GM19025 (cell line): ENCODE results near the gene F2RL2.
"Not testable (repeated sequence)": the region's sequence is repeated elsewhere in the genome, so short reads cannot be mapped to it uniquely, and the experiment has no call there.

Experiments
- ATAC-seq: cut with Tn5 transposase; IDR thresholded peaks from one replicate; pipeline ENCODE4 v1.9.1; 2021; ENCODE audit warnings: mild to moderate bottlenecking, low read depth, moderate library complexity; ENCODE audit not compliant: unreplicated experiment

Gene F2RL2

DNA sequence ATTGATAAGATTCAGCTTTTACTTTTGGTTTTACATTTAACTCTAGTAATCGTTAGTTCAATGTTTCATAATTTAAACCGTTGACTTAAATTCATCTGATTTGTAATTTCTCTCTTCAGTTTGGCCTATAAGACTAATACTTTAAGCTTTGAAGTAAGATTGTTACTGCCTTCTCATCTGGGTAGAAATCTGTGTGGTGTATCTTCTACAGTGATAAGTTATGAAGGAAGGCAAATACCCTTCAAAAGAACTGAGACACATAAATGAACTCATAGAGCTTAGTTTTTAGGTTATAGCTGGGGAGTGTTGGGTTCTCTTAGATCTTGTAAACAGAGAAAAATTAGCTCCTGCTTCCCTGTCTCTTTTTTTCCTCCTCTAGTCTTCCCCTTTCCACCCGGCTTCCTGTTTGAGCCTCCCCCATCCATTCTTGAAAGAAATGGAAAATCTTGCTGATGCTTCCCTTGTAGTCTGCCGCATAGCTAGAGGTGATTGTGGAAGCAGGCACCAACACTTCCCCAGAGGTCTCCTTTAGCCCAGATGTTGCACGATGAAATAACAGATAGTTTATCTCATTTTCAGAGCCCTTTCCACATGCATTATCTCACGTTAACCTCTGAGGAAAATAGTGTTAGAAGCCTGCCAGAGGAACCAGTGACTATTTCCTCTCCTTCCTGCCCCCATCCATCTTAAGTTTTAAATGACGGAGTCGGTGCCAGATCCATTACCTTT lies 2.0 kb upstream of the F2RL2 start:
- ATAC-seq: no peak

GRCh38 chr5:76622076-76622475 lies 1.1 kb downstream of the F2RL2 start:
- no peak for ATAC-seq

GRCh38 chr5:76620166-76620565 lies 3.0 kb downstream of the F2RL2 start:
- ATAC-seq: no peak

DNA sequence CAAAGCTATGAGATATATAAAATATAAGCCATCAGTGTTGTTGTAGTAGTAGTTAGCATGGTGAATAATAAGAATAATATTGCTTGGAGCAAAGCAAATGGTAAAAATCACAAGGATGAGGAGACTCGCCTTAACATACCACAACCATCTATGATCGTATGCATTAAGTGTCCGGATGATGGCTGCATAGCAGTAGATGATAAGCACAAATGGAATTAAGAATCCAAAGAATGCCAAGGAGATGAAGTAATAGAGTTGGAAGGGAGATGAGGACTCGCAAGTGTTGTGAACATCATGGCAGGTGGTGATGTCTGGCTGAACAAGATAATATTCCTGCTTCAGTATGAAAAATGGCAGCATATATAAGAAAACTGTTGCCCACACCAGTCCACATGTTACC lies 5.5 kb downstream of the F2RL2 start:
- ATAC-seq: no peak

DNA sequence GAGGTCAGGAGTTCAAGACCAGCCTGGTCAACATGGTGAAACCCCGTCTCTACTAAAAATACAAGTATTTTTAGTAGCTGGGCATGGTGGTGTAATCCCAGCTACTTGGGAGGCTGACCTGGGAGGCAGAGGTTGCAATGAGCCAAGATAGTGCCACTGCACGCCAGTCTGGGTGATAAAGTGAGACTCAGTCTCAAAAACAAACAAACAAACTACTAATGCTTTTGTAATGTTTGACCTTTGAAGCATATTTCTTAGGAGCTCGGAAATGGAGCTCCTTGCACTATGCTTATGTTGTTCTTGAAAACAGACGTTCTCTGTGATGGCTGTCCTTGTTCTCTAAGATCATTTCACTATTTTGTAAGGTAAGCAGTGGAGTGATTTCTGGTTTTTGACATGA lies 6.0 kb downstream of the F2RL2 start:
- no peak for ATAC-seq

GRCh38 chr5:76616206-76616605 lies 7.0 kb downstream of the F2RL2 start:
- no peak for ATAC-seq

GRCh38 chr5:76615759-76616158 lies 7.4 kb downstream of the F2RL2 start:
- no peak for ATAC-seq

GRCh38 chr5:76612942-76613341 lies 10.3 kb downstream of the F2RL2 start:
- no peak for ATAC-seq

- no peak for ATAC-seq
Measured at GRCh38 chr5:76610196-76610595, 13.0 kb downstream of the F2RL2 start.

DNA sequence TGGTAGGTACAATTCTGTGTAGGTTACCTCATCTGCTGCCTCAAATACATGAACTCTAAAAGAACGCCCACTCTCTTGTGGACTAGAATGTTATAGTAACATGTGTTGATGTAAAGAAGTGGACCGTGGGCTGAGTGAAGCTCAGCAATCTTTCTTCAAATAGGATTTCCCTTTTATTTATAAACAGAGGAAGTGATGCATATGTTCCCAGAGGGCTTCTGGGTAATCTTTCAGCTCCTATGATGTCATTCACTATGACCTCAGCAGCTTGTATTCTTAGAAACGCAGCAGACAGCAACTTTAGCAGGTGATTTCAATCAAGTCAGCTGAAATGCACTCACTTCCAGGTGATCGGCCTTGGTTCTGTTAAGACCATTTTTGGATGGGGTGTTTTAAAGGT lies 14.4 kb downstream of the F2RL2 start:
- ATAC-seq: no peak

- no peak for ATAC-seq
Measured at GRCh38 chr5:76607353-76607871, 15.8 kb downstream of the F2RL2 start.

DNA sequence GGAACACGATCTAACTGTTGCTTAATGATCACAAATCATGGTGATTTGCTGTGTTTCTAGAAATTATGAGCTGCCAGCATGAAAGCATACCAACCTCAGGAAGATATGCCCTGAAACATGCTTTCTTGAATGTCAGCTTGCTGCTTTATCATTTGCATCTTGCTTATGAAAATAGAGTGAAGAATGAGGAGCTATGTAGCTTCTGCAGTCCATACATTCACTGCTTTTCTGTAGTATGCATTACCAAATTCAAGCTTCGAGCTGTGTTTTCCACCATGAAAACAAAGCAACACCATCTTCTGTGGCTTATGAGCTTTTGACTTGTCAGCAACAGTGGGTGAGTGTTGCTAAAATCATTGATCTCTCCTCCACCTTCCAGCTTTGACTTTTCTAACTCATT lies 16.5 kb downstream of the F2RL2 start:
- ATAC-seq: no peak

DNA sequence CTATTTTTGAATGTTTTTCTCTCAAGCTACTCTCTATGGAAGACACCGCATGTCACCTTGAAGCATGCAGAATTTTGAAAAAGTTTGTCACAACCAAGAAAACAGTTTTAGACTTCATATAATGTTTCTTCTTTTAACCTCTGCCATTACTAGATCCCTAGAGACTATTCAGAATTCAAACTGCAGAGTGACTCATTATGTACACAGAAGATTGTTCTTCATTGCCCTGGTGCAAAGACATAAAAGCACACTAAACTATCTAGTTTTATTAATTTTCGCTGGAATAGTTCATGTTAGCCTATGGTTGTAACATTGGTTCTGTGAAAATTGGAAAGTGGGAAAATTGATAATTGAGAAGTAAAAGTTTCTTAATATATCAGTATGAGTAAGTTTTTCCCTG lies 18.4 kb downstream of the F2RL2 start:
- ATAC-seq: no peak

DNA sequence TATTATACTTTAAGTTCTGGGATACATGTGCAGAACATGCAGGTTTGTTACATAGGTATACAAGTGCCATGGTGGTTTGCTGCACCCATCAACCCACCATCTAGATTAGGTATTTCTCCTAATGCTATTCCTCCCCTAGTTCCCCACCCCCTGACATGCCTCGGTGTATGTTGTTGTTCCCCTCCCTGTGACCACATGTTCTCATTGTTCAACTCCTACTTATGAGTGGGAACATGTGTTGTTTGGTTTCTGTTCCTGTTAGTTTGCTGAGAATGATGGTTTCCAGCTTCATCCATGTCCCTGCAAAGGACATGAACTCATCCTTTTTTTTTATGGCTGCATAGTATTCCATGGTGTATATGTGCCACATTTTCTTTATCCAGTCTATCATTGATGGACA lies 19.2 kb downstream of the F2RL2 start:
- ATAC-seq: not testable (repeated sequence)

GRCh38 chr5:76602094-76602726 lies 21.0 kb downstream of the F2RL2 start:
- ATAC-seq: no peak

GRCh38 chr5:76601470-76601869 lies 21.7 kb downstream of the F2RL2 start:
- ATAC-seq: no peak

- ATAC-seq: no peak
Measured at GRCh38 chr5:76600716-76601115, 22.5 kb downstream of the F2RL2 start.

DNA sequence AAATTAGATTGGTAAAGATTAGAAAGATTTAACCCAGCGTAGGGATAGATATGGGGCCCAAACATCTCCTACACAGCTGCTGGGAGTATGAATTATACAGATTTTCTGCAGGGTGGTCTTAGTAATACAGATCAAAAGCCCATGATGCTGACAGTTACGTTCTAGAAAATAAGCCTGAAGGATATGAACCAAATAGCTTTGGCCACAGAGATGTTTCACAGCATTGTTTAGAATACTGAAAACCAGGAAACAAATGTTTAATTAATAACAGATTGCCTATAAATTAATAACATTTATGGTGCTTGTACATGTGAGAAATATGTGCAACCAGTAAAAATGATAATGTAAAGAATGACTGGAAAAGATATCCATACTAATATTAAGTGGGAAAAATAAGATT lies 24.7 kb downstream of the F2RL2 start:
- ATAC-seq: no peak

GRCh38 chr5:76595755-76596481 lies 27.3 kb downstream of the F2RL2 start:
- ATAC-seq: no peak

- ATAC-seq: no peak
Measured at GRCh38 chr5:76594107-76594506, 29.1 kb downstream of the F2RL2 start.

GRCh38 chr5:76592692-76593091 lies 30.5 kb downstream of the F2RL2 start:
- ATAC-seq: no peak
